Astrocyte (in vitro differentiated cells and primary cell): ENCODE data around the gene ZNF593OS. TPM values are rescaled to one million over a fixed set of nuclear protein-coding genes. Genes with fewer than 3 reads are reported as not detected.

ENCODE experiments used
- DNase-seq: peaks from one replicate; pipeline ENCODE4 v3.0.0-alpha.2; 2010; ENCODE audit warnings: low read depth
- FAIRE-seq: peaks from 2 replicates; lab custom pipeline; 2011; peaks lifted over from hg19 to GRCh38; lab: Jason Lieb, UNC
- H2AFZ ChIP-seq: 2 replicates; pipeline ENCODE4 v1.6.0; 2012; ENCODE audit warnings: low read depth, low read length, inconsistent platforms
- H3K27ac ChIP-seq: 2 replicates; pipeline ENCODE4 v1.5.1; 2011; ENCODE audit warnings: low read depth, low read length, inconsistent platforms
- H3K27me3 ChIP-seq: 2 replicates; pipeline ENCODE4 v1.6.0; 2011; ENCODE audit warnings: low read length, inconsistent platforms; ENCODE audit not compliant: insufficient read depth
- H3K36me3 ChIP-seq: 2 replicates; pipeline ENCODE4 v1.5.1; 2011; ENCODE audit warnings: low read length, inconsistent platforms; ENCODE audit not compliant: insufficient read depth
- H3K4me1 ChIP-seq: 2 replicates; pipeline ENCODE4 v1.5.1; 2011; ENCODE audit warnings: low read length, inconsistent platforms; ENCODE audit not compliant: insufficient read depth
- H3K4me2 ChIP-seq: 2 replicates; pipeline ENCODE4 v1.6.0; 2012; ENCODE audit warnings: low read length, inconsistent platforms
- H3K4me3 ChIP-seq: 2 replicates; pipeline ENCODE4 v1.5.1; 2011; ENCODE audit warnings: low read depth, mild to moderate bottlenecking, low read length, inconsistent platforms; ENCODE audit not compliant: insufficient read depth
- H3K79me2 ChIP-seq: 2 replicates; pipeline ENCODE4 v1.6.0; 2012; ENCODE audit warnings: mild to moderate bottlenecking, low read length, inconsistent platforms; ENCODE audit not compliant: insufficient read depth
- H3K9ac ChIP-seq: 2 replicates; pipeline ENCODE4 v1.6.0; 2012; ENCODE audit warnings: mild to moderate bottlenecking, low read length, inconsistent platforms
- H3K9me3 ChIP-seq: 2 replicates; pipeline ENCODE4 v1.5.1; 2012; ENCODE audit warnings: low read depth, mild to moderate bottlenecking, low read length, inconsistent platforms; ENCODE audit not compliant: insufficient read depth
- H4K20me1 ChIP-seq: 2 replicates; pipeline ENCODE4 v1.6.0; 2012; ENCODE audit warnings: low read length, inconsistent platforms; ENCODE audit not compliant: insufficient read depth
- H3K27ac Mint-ChIP-seq: one replicate; pipeline ENCODE4 v1.8.0; 2021; ENCODE audit warnings: mild to moderate bottlenecking, mixed read lengths; ENCODE audit not compliant: unreplicated experiment
- H3K27me3 Mint-ChIP-seq: one replicate; pipeline ENCODE4 v1.8.0; 2021; ENCODE audit warnings: low read depth, mixed read lengths; ENCODE audit not compliant: unreplicated experiment
- H3K36me3 Mint-ChIP-seq: one replicate; pipeline ENCODE4 v1.8.0; 2021; ENCODE audit warnings: low read depth, mixed read lengths; ENCODE audit not compliant: unreplicated experiment
- H3K4me1 Mint-ChIP-seq: one replicate; pipeline ENCODE4 v1.8.0; 2021; ENCODE audit warnings: low read depth, mixed read lengths; ENCODE audit not compliant: unreplicated experiment
- H3K4me3 Mint-ChIP-seq: one replicate; pipeline ENCODE4 v1.8.0; 2021; ENCODE audit warnings: mild to moderate bottlenecking, moderate library complexity, mixed read lengths; ENCODE audit not compliant: unreplicated experiment
- H3K9me3 Mint-ChIP-seq: one replicate; pipeline ENCODE4 v1.8.0; 2021; ENCODE audit warnings: mild to moderate bottlenecking, mixed read lengths; ENCODE audit not compliant: unreplicated experiment
- CTCF ChIP-seq: IDR thresholded peaks from 2 replicates; pipeline ENCODE4 v1.5.1; 2011; ENCODE audit warnings: low read depth, mild to moderate bottlenecking, inconsistent platforms, low read length, moderate library complexity; ENCODE audit not compliant: insufficient read depth
- EZH2 ChIP-seq: IDR thresholded peaks from 2 replicates; pipeline ENCODE4 v1.6.1; 2012; ENCODE audit warnings: mild to moderate bottlenecking, low read length, inconsistent platforms; ENCODE audit not compliant: insufficient read depth
- total RNA-seq: library from RNA; stranded (reverse); gene quantifications from 2 replicates; pipeline ENCODE4 v1.2.1, GENCODE V29; 2021

ZNF593OS gene
- total RNA-seq, 1 donor from 2014 or later: not detected

GRCh38 chr1:26190373-26190987, 18.8 kb upstream of the ZNF593OS start, which contains the start of gene CATSPER4:
CATSPER4 (plus strand) TSS chr1:26190602; CDS start chr1:26190628, 26 bp downstream.
- H3K36me3 ChIP-seq: no peaks in the 10 kb centered on the region
- H3K9me3 ChIP-seq: no peaks in the 10 kb centered on the region
- H3K27me3 Mint-ChIP-seq: peaks cover 26% of the 10 kb centered on the region
- H3K9ac ChIP-seq: no peak within 1 kb of the TSS
- H3K79me2 ChIP-seq: no peaks in the 10 kb centered on the region
- no peak for FAIRE-seq
- H3K27me3 ChIP-seq: peaks cover 10% of the 10 kb centered on the region
- no peak within 1 kb of the TSS for H3K4me3 ChIP-seq
- DNase-seq: no peak
- H3K4me1 Mint-ChIP-seq: no peaks in the 10 kb centered on the region
- H3K9me3 Mint-ChIP-seq: peaks cover 5% of the 10 kb centered on the region
- no peak within 1 kb of the TSS for H2AFZ ChIP-seq
- H3K4me3 Mint-ChIP-seq: no peak within 1 kb of the TSS
- H4K20me1 ChIP-seq: no peaks in the 10 kb centered on the region
- H3K4me2 ChIP-seq: no peak within 1 kb of the TSS
- H3K36me3 Mint-ChIP-seq: peaks cover 5% of the 10 kb centered on the region
- H3K27ac Mint-ChIP-seq: no peak within 1 kb of the TSS
- TF ChIP-seq EZH2: no peak
- no peak for TF ChIP-seq CTCF
- no peaks in the 10 kb centered on the region for H3K4me1 ChIP-seq
- H3K27ac ChIP-seq: no peak within 1 kb of the TSS

GRCh38 chr1:26189751-26190275, 18.2 kb upstream of the ZNF593OS start:
- no peak overlapping the region for H3K27ac Mint-ChIP-seq
- no peak overlapping the region for H3K9ac ChIP-seq
- no peaks in the 10 kb centered on the region for H3K4me1 Mint-ChIP-seq
- no peak overlapping the region for H3K27ac ChIP-seq
- no peak for FAIRE-seq
- H2AFZ ChIP-seq: no peak overlapping the region
- no peak overlapping the region for H3K4me3 Mint-ChIP-seq
- no peaks in the 10 kb centered on the region for H3K9me3 ChIP-seq
- H3K4me1 ChIP-seq: no peaks in the 10 kb centered on the region
- H3K27me3 Mint-ChIP-seq: peaks cover 23% of the 10 kb centered on the region
- TF ChIP-seq EZH2 (no peak), CTCF (no peak)
- no peaks in the 10 kb centered on the region for H3K79me2 ChIP-seq
- no peak for DNase-seq
- H3K36me3 ChIP-seq: no peaks in the 10 kb centered on the region
- peaks cover 5% of the 10 kb centered on the region for H3K36me3 Mint-ChIP-seq
- H3K27me3 ChIP-seq: peaks cover 10% of the 10 kb centered on the region
- H3K4me2 ChIP-seq: no peak overlapping the region
- H3K4me3 ChIP-seq: no peak overlapping the region
- no peaks in the 10 kb centered on the region for H4K20me1 ChIP-seq
- H3K9me3 Mint-ChIP-seq: peaks cover 5% of the 10 kb centered on the region

GRCh38 chr1:26189331-26189730, 17.7 kb upstream of the ZNF593OS start:
- H3K36me3 Mint-ChIP-seq: peaks cover 5% of the 10 kb centered on the region
- no peak for DNase-seq
- Histone ChIP-seq H3K9ac (no peak overlapping the region), H3K79me2 (no peaks in the 10 kb centered on the region), H3K36me3 (no peaks in the 10 kb centered on the region), H3K4me1 (no peaks in the 10 kb centered on the region), H3K4me3 (no peak overlapping the region), H3K9me3 (no peaks in the 10 kb centered on the region), H3K27me3 (peaks cover 8% of the 10 kb centered on the region), H2AFZ (no peak overlapping the region), H4K20me1 (no peaks in the 10 kb centered on the region), H3K4me2 (no peak overlapping the region), H3K27ac (no peak overlapping the region)
- peaks cover 20% of the 10 kb centered on the region for H3K27me3 Mint-ChIP-seq
- H3K4me3 Mint-ChIP-seq: no peak overlapping the region
- H3K27ac Mint-ChIP-seq: no peak overlapping the region
- FAIRE-seq: no peak
- no peaks in the 10 kb centered on the region for H3K4me1 Mint-ChIP-seq
- TF ChIP-seq CTCF (no peak), EZH2 (no peak)
- peaks cover 5% of the 10 kb centered on the region for H3K9me3 Mint-ChIP-seq
